Activated CD4-positive, alpha-beta T cell treated with anti-CD3 and anti-CD28 coated beads for 48 hours (primary cell): Measurements from ENCODE around the gene ADIPOQ.
A peak's percentile ranks its signal among the peaks of the same experiment; 100 is the strongest.
"Not testable (repeated sequence)": the region's sequence is repeated elsewhere in the genome, so short reads cannot be mapped to it uniquely, and the experiment has no call there.

Experiments
- DNase-seq: peaks from one replicate; pipeline ENCODE4 v3.0.0-alpha.2; 2020

Gene ADIPOQ

DNA sequence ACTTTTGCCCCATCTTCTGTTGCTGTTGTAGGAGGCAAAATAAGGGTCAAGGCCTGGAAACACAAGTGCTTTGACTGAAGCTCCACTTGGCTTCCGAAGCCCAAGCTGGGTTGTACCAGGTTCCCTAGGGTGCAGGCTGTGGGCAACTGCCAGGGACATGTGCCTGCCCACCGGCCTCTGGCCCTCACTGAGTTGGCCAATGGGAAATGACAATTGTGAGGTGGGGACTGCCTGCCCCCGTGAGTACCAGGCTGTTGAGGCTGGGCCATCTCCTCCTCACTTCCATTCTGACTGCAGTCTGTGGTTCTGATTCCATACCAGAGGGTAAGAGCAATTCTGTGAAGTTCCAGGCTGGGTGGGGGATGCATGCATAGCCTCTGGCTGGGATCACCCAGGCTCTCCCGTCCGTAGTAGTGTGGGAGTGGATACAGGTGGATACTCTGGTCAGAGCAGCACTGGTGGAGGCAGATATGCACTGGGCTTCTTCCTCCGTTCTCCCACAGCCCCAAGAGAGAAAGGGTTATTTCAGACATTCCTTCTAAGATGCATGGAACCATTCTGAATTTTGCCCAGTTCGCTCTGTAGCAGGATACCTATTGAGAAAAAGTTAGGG, at the start of gene ADIPOQ:
TSS of gene ADIPOQ (plus strand) at position 285 of the 613 bp plus-strand sequence. CDS start 10,349 bp downstream, outside the sequence.
- DNase-seq, result no peak

DNA sequence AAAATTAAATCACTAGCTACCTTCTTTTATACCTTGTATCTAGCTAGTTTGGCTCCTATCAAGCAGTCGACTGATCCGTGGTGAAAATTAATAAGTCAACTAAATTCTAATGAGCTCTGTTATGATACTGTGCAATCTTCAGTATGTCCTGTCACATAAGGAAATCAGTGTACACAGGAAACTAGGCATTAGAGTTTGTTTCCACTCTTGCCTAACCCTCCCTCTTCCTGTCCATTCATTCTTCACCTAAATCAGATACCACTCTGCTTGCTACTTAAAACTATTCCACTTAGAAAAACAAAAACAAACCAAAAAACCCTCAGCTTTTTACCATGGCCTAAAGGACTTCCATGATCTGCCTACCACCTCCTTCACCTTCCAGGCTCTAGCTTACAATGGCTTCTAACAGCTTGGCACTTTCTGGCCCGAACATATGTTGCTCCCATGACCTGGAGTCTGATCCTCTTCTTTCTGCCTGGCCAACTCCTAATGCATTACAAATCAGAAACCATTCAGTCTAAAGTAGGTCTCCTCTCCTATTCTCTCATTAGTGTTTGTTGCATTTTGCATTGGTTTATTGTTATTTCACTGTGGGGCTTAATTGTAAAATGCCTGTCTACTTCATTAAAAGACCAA, 44.2 kb upstream of the ADIPOQ start:
- no peak for DNase-seq

DNA sequence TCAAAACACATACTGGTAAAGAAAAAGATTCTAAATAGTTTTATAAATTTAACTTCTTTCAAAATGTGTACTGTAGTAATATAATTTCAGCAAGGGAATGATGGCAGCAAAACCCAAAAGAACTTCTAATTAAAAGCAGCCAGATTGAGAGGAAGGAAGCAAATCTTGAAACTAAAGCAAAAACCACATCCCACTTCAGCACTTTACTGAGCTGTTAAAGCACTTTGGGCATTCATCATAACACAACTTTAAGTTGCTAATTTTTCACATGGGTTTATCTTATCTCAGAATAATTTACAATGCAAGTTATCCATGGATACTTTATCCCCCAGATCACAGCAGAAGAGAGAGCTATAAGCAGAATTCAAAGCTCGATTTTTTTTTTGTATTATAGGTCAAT, 42.2 kb upstream of the ADIPOQ start:
- DNase-seq, result no peak

DNA sequence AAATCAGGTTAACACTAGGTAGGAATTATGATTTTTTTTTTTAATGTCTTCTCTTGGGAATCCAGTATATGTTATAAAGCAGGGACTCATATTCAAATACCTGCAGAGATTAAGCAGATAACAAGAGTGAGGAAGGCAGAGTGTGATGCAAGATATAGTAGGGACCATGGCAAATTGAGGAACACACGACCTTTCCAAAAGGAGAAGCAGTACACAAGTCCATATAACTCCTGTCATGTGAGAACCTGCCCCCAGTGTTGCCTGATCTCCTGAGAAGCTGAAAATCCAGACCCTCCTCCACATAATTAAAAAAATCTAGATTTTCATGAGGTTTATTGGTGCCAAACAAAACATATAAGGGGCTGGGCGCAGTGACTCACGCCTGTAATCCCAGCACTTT, 39.8 kb upstream of the ADIPOQ start:
- no peak for DNase-seq

DNA sequence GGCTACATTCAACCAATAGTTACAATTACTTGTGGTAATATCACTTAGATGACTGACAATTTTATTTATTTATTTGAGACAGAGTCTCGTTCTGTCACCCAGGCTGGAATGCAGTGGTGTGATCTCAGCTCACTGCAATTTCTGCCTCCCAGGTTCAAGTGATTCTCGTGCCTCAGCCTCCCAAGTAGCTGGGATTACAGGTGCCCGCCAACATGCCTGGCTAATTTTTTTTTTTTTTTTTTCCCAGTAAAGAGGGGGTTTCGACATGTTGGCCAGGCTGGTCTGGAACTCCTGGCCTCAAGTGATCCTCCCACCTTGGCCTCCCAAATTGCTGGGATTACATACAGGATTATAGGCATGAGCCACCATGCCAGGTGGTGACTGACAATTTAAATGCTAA, 39.1 kb upstream of the ADIPOQ start:
- not testable (repeated sequence) for DNase-seq

DNA sequence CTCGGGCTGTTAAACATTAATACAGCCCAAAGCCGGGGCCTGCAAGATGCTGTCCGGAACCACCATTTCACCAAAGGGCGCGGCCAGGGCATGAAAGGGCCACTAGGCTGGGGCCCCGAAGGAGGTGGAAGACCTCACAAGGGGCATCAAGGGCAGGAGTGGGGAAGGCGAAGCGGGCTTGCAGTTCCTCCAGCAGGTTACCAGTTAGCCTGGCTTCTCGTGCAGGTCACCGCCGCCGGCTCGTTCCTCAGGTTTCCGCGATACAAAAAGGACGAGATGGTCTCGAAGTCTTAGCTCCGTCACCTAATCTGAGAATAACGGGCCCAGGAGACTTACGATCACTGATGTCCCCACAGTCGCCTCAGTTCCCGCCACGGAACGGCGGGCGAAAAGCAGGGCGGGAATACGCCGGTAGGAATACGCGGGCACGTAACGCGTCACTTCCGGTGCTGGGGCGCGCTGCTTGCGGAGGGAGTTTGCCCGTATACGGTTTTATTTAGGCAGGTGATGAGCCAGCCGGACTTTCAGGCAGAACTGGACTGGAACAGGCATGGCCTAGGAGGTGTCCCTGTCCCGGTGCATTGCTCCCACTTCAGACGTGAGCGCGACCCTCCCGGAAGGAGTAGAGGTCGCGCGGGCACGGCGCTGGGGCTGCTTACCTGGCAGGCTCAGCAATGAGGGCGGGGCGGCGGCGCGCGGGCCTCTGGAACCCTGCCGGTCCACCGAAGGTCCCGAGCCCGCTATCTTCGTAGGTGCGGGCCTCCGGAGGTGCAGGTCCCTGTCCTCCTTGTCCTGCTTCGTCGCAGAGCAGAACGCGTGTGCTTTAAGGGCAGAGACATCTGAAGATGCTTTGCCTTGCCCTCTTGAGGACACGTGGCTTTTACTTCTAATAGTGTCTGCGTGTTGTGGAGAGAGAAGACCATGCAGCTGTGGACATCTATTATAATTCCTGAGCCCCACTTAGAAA, 36.1 kb upstream of the ADIPOQ start, which contains the start of gene RFC4:
TSS of gene RFC4 (minus strand) at position 394 of the 967 bp plus-strand sequence. CDS start 1,769 bp downstream, outside the sequence.
- DNase-seq, result peak; percentile 93

DNA sequence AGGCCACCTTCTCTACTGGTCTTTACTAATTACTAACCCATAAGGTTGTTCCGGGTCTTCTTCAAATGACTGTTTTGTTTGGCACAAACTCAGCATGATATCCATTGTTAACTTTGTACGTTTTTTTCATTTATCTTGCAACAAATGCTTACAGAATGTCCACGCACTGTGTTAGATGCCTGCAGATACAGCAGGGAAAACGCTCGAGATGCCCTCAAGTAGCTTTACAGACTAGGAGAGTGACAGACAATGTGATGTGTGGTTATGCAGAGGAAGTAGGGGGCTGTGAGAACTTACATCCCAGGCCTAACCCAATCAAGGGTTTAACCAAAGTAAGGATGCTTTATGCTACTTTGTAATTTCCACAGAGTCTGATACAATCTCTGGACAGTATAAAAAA, 35.3 kb upstream of the ADIPOQ start:
- DNase-seq, result no peak

DNA sequence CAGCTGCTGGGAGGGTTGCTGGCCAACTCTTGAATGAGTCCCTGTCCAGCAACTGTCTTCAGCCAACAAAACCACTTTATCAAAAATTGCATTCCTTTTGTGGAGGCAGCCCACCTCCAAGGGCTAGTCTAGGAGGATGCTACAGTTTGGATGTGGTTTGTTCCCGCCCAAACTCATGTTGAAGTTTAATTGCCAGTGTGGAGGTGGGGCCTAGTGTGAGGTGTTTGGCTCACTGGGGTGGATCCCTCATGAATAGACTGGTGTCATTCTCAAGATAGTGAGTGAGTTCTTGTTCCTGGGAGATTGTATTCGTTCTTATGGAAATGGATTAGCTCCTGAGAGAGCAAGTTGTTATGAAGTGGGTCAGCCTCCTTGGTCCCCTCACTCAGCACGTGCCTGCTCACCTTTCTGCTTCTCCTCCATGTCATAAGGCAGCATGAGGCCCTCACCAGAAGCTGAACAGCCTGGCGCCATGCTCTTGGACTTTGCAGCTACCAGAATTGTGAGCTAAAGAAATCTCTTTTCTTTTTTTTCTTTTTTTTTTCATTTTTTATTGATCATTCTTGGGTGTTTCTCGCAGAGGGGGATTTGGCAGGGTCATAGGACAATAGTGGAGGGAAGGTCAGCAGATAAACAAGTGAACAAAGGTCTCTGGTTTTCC, 32.0 kb upstream of the ADIPOQ start:
- DNase-seq, result no peak

DNA sequence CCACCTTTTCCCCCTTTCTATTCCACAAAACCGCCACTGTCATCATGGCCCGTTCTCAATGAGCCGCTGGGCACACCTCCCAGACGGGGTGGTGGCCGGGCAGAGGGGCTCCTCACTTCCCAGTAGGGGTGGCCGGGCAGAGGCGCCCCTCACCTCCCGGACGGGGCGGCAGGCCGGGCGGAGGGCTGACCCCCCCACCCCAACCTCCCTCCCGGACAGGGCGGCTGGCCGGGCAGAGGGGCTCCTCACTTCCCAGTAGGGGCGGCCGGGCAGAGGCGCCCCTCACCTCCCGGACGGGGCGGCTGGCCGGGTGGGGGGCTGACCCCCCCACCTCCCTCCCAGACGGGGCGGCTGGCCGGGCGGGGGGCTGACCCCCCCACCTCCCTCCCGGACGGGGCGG, 31.2 kb upstream of the ADIPOQ start:
- DNase-seq, result not testable (repeated sequence)

DNA sequence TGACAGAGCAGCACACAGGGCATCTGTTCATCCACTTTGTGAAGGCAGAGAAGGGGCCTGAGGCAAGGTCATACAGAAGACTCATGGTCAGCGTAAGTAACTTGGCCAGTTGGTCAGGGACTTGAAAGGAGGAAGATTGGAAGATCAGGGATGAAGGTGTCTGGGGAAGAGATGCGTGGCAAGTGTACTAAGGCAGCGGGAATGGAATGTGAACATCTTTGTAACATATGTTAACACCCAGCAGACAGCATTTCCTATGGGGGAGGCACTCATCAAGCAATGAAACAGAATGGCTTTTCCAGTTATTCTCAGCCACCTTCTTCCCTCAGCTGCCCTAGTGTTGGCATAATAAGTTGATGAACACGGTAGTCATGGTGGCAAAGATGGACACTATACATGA, 28.4 kb upstream of the ADIPOQ start:
- DNase-seq, result no peak

DNA sequence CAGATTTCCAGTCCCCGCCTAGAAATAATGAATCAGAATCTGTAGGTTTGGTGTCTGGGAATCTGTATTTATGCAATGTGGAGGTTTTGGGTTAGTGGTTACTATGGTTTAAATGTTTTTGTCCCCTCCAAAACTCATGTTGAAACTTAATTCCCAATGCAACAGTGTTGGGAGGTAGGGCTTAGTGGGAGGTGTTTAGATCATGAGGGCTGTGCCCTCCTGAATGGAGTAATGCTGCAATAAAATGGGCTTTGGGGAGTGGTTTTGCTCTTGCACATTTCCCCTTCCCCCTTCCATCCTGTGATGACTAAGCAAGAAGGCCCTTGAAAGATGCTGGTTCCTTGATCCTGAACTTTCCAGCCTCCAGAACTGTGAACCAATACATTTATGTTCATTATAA, 27.1 kb upstream of the ADIPOQ start:
- no peak for DNase-seq

DNA sequence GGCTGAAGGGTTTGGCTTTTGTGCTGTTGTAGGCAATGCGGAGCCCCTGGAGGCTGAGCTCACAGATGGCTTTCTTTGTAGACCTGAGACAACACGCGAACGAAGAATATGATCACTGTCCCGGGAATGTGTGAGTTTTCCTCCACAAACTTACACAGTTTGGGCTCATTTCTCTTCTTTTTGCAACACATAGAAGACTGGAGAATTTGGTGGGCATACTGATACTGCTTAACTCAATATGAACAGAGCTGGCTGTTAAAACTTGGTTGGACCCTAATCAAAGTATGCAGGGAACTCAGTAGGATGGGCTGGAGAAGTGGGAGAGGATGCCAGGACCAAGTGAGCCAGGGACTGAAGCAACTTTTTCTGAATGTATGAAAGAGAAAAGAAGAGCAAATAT, 24.0 kb upstream of the ADIPOQ start:
- no peak for DNase-seq

DNA sequence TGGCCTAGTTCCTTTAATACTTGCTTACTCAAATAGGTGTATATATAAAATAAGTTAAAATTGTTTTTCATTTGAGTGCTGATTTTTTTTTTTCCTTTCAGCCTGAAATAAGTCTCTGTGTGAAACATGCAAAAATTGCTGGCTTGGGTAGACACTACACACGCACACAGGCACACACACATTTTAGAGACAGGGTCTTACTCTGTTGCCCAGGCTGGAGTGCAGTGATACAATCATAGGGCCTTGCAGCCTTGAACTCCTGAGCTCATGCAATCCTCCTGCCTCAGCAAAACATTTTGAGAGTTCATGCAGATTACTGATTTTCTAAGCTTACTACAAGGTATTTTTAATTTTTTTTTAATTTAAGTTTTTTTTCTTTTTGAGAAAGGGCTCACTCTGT, 23.6 kb upstream of the ADIPOQ start:
- DNase-seq, result no peak

DNA sequence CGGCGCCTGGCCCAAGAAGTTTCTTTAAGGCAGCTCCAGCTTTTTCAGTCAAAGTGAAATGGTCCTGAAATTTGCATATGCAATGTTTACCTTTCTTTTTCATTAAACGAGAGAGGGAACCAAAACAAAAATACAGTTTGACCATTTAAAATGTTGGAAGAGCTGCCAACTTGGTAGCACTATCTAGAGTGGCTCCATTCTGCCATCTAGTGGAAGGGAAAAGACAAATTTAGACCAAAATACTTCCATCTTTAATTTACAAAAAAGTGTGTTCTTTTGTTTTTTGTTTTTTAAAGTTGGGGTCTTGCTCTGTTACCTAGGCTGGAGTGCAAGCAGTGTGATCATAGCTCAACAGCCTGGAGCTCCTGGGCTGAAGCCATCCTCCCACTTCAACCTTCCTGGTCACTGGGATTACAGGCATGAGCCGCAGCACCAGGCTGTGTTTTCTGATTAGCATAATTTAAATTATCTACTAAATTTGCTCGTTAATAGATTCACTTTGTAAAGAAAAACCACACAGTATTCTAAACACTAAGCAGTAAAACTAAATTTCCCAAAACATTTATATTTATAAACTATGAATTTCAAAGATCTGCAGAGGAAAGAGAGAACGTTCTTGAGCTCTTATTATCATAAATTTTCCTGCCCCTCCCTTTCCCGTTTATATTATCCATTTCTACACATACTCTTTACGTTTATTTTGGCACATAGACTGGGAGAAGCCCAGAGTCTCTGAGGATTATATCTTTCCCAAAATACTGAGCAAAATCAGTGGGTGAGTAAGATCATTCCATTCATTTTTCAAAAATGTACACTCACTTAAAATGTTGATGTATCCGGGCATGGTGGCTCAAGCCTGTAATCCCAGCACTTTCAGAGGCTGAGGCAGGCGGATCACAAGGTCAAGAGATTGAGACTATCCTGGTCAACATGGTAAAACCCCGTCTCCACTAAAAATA, 20.8 kb upstream of the ADIPOQ start:
- no peak for DNase-seq

DNA sequence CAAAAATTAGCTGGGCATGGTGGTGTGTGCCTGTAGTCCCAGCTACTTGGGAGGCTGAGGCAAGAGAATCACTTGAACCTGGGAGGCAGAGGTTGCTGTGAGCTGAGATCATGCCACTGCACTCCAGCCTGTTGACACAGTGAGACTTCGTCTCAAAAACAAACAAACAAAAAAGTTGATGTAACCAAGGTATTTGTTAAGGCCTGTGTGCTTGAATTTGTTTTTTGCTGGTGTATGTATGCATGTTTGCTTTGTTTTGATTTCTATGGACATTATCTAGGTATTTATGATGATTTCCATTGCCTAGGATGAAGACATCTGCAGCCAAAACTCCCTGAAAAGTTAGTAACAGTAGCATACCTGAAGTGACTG, 20.1 kb upstream of the ADIPOQ start:
- not testable (repeated sequence) for DNase-seq

DNA sequence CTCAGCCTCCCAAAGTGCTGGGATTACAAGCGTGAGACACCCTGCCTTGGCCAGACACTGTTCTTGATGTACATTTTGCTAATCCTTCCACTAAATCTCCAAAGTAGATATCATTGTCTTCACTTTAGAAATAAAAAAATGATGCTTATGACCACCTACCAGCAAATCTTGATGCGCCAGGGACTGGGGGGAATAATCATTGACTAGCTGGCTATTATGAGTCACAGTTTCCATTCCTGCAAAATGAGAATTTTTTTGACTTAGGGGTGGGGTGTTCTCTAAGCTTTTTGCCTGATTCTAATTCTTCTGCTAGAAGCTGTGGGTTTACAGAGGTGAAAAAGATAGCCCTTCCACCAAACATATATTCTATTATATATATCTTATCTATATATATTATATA, 19.1 kb upstream of the ADIPOQ start:
- no peak for DNase-seq

DNA sequence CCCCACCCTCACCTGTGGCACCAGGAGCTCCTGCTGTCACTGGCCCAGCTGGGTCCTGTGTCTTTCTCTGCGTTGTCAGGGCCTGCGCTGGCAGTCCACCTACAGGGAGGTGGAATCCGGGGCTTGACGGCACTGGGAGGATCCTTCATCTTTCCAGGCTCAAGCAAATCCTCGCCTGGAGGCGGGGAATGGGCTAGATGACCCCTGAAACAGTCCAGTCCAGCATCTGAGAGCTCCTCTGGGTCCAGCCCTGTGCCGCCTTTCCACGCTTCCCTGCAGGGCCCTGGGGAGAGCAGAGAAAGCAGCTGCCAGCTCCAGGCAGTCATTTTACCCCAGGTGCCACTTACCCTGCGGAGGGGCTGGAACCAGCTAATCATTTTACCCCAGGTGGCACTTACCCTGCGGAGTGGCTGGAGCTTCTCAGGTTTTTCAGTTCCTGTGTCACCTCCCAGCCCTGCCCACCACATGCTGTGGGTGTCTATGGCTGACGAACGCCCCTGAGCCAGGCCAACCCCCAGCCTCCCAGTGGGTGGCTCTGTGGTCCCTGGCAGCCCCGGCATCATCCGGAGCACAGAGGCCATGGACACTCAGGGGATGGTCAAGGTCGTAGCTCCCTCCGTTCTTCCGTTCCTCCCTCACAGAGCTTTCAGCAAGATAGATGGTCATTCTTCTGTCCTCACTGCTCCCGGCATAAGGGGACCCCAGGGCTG, 17.9 kb upstream of the ADIPOQ start:
- DNase-seq, result no peak

DNA sequence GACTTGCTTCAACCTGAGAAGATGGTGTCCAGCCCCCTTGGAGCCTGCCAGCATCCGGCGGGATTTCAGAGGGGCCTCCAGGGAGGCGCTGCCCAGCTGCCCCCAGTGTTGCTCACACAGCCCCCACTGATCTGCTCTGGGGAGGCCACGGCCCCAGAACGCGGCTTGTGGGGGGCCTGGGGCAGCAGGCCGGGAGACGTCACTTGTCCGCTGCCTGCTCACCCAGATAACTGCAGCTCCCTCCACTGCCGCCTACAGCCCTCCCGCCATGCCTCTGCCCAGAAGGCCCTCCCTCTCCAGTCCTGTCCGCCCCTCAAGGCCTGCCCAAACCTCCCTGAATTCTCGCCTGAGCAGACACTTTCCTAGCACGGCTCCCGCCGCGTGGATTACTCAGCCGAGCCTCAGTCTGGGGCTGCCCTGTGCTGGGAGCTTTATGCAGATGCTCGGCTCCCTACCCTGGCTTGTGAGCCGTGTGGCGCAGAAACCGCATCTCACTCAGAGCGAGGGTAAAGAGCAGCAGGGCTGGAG, 17.2 kb upstream of the ADIPOQ start:
- peak; percentile 78 for DNase-seq

DNA sequence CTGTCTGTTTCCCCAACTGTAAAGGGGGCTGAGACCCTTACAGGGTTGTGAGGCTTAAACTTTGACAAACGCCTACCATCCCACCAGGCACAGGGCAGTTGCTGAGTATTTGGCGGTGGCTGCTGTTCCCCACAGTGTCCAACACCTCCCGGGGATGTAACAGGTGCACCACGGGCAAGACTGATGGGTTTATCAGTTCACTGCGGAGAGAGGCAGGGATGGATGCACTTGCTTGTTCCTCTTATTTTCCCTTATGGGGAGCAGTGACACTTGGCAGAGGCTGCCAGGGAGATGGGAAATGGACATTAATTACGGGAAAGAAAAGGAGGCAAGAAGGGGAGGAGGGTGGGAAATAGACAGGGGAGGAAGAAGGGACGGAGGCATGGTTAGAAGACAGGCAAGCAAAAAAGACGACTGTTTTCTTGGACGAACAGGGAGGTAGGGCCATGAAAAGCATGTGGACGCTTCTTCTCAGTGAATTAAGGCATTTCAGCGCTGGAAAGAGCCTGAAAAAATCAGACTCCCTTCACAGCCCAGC, 16.6 kb upstream of the ADIPOQ start:
- DNase-seq, result no peak

DNA sequence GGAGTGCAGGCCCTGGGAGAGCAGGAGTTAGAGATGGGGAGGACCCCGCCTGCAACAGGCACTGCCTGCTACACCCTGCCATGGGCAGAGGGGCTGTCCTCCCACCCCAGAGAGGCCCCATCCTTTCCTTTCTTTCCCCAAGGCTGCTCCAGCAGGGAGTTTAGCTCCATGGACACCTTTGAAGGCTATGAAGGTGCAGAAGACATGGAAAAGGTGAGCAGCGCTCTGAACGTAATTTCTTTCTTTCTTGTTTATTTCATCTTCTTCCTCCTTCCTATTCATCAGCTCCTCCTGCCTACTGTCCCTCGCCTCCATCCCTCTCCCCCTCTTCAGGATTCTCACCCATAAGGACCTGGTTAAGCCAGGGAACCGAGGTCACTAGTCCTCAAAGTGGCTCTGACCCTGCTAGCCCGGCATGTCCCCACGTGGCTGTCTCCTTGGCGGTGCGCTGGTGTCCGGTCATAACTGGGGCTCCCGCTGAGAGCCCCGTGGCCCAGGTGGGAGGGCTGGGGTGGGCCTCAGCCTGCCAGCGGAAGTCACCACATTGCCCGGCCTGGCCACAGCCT, 16.0 kb upstream of the ADIPOQ start:
- peak; percentile 28 for DNase-seq
